ENCODE results near the gene GARIN5A. TPM values are rescaled to one million over a fixed set of nuclear protein-coding genes. Genes with fewer than 3 reads are reported as not detected.
A peak's percentile ranks its signal among the peaks of the same experiment; 100 is the strongest.

Gene GARIN5A
- total RNA-seq, 6 donors from 2014 or later = 2.4 to 10.1 (median 3.0) TPM; not detected in 1

DNA sequence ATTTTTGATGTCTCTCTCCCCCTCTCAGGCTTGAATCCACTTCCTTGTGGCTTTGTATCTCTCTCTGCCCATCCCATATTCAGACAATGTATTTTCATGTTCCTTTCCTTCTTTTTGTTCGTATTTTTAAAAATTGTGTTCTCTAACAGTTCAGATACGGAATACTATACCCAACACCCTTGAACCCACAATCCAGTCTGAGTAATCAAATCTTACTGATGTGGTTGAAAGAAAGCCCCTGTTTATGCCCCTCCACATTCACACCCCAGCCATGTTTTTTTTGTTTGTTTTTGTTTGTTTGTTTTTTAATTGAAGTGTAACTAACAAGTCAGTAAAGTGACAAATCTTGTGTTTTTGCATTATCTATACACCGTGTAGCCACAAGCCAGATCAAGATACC is 56.5 kb downstream of the GARIN5A start:
- 37 to 63% methylated on average over 3 of the region's 3 CpGs for WGBS, 2 donors
- no peaks in the 10 kb centered on the region for H3K36me3 ChIP-seq
- ATAC-seq (ENCODE audit: low FRiP score in 2 of 2) (no peak), DNase-seq (no peak)
- no peak overlapping the region for H3K27ac ChIP-seq
- H3K4me3 ChIP-seq = no peak overlapping the region
- H3K4me1 ChIP-seq = peaks cover 0 to 15% (median 5%) of the 10 kb centered on the region in 4 donors
- TF ChIP-seq, protein P1, sequence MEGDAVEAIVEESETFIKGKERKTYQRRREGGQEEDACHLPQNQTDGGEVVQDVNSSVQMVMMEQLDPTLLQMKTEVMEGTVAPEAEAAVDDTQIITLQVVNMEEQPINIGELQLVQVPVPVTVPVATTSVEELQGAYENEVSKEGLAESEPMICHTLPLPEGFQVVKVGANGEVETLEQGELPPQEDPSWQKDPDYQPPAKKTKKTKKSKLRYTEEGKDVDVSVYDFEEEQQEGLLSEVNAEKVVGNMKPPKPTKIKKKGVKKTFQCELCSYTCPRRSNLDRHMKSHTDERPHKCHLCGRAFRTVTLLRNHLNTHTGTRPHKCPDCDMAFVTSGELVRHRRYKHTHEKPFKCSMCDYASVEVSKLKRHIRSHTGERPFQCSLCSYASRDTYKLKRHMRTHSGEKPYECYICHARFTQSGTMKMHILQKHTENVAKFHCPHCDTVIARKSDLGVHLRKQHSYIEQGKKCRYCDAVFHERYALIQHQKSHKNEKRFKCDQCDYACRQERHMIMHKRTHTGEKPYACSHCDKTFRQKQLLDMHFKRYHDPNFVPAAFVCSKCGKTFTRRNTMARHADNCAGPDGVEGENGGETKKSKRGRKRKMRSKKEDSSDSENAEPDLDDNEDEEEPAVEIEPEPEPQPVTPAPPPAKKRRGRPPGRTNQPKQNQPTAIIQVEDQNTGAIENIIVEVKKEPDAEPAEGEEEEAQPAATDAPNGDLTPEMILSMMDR (IDR thresholded peaks at IDR 0.05) = no peak
- no peak for TF ChIP-seq EP300 (IDR thresholded peaks at IDR 0.05)
- no peak for TF ChIP-seq POLR2A (IDR thresholded peaks at IDR 0.05)
- H3K27me3 ChIP-seq = peaks cover 0 to 12% (median 5%) of the 10 kb centered on the region in 4 donors
- H3K9me3 ChIP-seq = no peaks in the 10 kb centered on the region

DNA sequence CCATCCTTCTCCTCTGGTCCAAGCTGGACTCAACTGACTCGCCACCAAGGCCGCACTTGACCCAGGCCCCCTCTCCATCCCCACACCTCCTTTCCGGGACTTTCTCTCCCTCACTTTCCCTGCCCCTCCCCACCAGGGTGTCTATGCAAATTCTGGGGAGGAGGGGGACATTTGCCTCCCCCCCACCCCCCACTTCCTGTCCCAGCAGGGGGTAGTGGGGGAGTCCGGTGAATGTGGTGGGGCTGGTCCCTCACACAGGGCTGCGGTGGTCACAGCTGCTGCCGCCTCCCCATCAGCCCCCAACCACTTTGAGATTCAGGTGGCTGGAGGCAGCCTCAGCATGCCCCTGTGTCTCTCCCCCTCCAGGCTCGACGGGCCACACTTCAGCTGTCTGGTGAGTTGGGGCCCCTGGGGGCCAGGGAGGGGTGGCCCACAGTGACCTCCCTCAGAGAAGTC is 57.0 kb downstream of the GARIN5A start:
- no peaks in the 10 kb centered on the region for H3K36me3 ChIP-seq
- no peak overlapping the region for H3K27ac ChIP-seq
- peak in 1 of 2 donors; percentile 37 for DNase-seq
- H3K4me1 ChIP-seq = peaks cover 0 to 15% (median 8%) of the 10 kb centered on the region in 4 donors
- H3K9me3 ChIP-seq = no peaks in the 10 kb centered on the region
- no peak overlapping the region for H3K4me3 ChIP-seq
- 26 to 29% methylated on average over 3 to 7 of the region's 8 CpGs for WGBS, 2 donors
- ATAC-seq (ENCODE audit: low FRiP score in 2 of 2) = no peak
- H3K27me3 ChIP-seq = peaks cover 0 to 12% (median 5%) of the 10 kb centered on the region in 4 donors
- TF ChIP-seq, protein P1 (IDR thresholded peaks at IDR 0.05) = no peak
- TF ChIP-seq POLR2A (IDR thresholded peaks at IDR 0.05) (no peak), POLR2AphosphoS5 (IDR thresholded peaks at IDR 0.05) (no peak), EP300 (IDR thresholded peaks at IDR 0.05) (no peak)

DNA sequence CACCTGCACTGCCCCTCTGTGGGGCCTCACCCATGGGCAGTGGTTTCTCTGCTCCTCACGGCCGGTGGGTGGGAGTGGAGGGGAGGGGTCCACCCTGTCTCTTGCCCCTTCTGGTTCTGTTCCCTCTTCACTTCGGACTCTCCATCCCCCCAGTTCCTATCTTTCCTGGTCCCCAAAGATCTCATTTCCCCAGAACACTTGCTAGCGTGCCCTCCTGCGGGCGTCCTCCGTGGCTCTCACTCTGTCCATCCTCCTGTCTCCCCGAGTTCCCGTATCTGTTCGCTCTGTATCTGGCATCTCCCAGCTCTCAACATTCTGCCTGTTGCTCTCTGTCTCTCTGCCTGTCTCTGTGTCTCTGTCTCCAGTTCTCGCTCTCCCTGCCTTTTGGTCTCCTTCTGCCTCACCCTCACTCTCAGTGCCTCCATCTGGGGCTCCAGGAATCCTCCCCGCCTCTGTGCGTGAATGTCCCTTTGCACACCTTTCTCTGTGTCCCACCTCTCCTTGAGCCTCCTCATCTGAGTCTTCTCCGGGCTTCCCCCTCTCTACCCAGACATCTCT is 57.5 kb downstream of the GARIN5A start:
- Histone ChIP-seq H3K36me3 (no peaks in the 10 kb centered on the region), H3K27me3 (peaks cover 0 to 12% (median 5%) of the 10 kb centered on the region in 4 donors), H3K9me3 (no peaks in the 10 kb centered on the region), H3K4me3 (no peak overlapping the region), H3K4me1 (peaks cover 0 to 15% (median 8%) of the 10 kb centered on the region in 4 donors), H3K27ac (no peak overlapping the region)
- no peak for ATAC-seq (ENCODE audit: low FRiP score in 2 of 2)
- no peak for TF ChIP-seq POLR2AphosphoS5 (IDR thresholded peaks at IDR 0.05)
- TF ChIP-seq, protein P1 (IDR thresholded peaks at IDR 0.05) = no peak
- no peak for TF ChIP-seq POLR2A (IDR thresholded peaks at IDR 0.05)
- TF ChIP-seq EP300 (IDR thresholded peaks at IDR 0.05) = no peak
- DNase-seq = no peak
- 15 to 22% methylated on average over 14 of the region's 14 CpGs for WGBS, 2 donors

DNA sequence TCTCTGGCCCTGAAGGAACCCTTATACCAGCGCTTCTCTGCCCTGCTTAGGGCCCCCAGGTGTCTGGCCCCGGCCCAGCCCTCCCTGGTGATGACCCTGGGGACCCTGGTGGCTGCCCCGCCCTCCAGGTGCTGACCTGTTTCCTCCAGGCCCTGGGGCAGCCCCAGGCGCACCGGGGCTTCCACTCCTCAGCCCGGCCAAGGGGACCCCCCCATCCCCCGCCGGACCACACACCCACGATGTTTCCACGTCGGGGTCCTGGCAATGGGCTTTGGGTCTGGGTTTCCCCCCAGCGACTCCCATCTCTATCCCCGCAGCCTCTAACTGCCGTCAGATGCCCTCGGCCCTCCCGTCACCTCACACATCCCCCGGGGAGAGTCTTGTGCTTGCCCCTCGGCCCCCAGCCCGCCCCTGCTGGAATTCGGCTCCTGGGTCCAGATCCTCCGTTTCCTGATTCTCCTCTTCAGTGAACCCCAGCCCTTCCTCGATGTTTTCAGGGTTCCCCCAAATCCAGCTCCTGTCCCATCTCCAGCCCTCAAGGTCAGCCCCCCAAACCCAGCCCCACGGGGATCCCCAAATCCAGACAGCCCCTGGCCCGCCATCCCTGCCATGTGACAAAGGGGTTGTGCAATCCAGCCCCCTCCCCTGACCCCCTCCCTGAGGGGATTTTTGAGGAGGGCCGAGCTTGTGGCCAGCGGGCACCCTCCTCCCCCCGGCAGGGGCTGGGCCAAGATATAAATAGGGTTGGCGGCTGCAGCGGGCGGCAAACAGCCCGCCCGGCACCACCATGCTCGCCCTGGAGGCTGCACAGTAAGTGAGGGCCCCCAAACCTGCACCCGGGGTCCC is 58.2 kb downstream of the GARIN5A start, which contains the start of gene SPIB:
Gene SPIB, plus strand, starts transcription at position 763 of the 846 bp plus-strand sequence. Its CDS starts 25 bp downstream, at position 788.
- H3K4me3 ChIP-seq = no peak within 1 kb of the TSS
- no peak within 1 kb of the TSS for H3K27ac ChIP-seq
- H3K4me1 ChIP-seq = peaks cover 0 to 15% (median 8%) of the 10 kb centered on the region in 4 donors
- ATAC-seq (ENCODE audit: low FRiP score in 2 of 2) (no peak), DNase-seq (peak in 1 of 2 donors; percentile 77)
- H3K27me3 ChIP-seq = peaks cover 0 to 12% (median 5%) of the 10 kb centered on the region in 4 donors
- TF ChIP-seq, protein P1 (IDR thresholded peaks at IDR 0.05) = no peak
- TF ChIP-seq POLR2A (IDR thresholded peaks at IDR 0.05) (no peak), POLR2AphosphoS5 (IDR thresholded peaks at IDR 0.05) (no peak), EP300 (IDR thresholded peaks at IDR 0.05) (no peak)
- H3K9me3 ChIP-seq = no peaks in the 10 kb centered on the region
- WGBS, 2 donors = 30 to 35% methylated on average over 25 to 29 of the region's 34 CpGs
- no peaks in the 10 kb centered on the region for H3K36me3 ChIP-seq
